Loucy (cell line): ENCODE measurements around the gene TMEM108.

Source experiments
- H2AFZ ChIP-seq: fragments of 200-600 bp; sonication (generic); 2 replicates; pipeline ENCODE4 v1.6.0; 2016; ENCODE audit warnings: antibody characterized with exemption, mild to moderate bottlenecking, low read length, moderate library complexity
- H3F3A ChIP-seq: fragments of 200-600 bp; 2 replicates; pipeline ENCODE4 v1.6.0; 2016; ENCODE audit warnings: antibody characterized with exemption, low read depth, mild to moderate bottlenecking
- H3K27me3 ChIP-seq: fragments of 200-600 bp; sonication (generic); 2 replicates; pipeline ENCODE4 v1.6.1; 2014; ENCODE audit warnings: low read length, mild to moderate bottlenecking; ENCODE audit not compliant: insufficient read depth, poor library complexity, severe bottlenecking
- H3K36me3 ChIP-seq: fragments of 200-600 bp; sonication (generic); 2 replicates; pipeline ENCODE4 v1.6.1; 2016; ENCODE audit warnings: low read length; ENCODE audit not compliant: insufficient read depth
- H3K4me1 ChIP-seq: fragments of 200-600 bp; sonication (generic); 2 replicates; pipeline ENCODE4 v1.5.1; 2014; ENCODE audit warnings: low read length, mild to moderate bottlenecking; ENCODE audit not compliant: insufficient read depth, poor library complexity, severe bottlenecking
- H3K4me2 ChIP-seq: fragments of 200-600 bp; sonication (generic); 2 replicates; pipeline ENCODE4 v1.6.0; 2014; ENCODE audit warnings: antibody characterized with exemption, low read length, low read depth, mild to moderate bottlenecking; ENCODE audit not compliant: poor library complexity, severe bottlenecking
- H3K4me3 ChIP-seq: fragments of 200-600 bp; sonication (generic); 2 replicates; pipeline ENCODE4 v1.5.1; 2014; ENCODE audit warnings: low read length, mild to moderate bottlenecking, mixed read lengths; ENCODE audit not compliant: poor library complexity, severe bottlenecking
- H3K79me2 ChIP-seq: fragments of 200-600 bp; sonication (generic); 2 replicates; pipeline ENCODE4 v1.6.1; 2014; ENCODE audit warnings: low read length; ENCODE audit not compliant: insufficient read depth
- H3K9ac ChIP-seq: fragments of 200-600 bp; sonication (generic); 2 replicates; pipeline ENCODE4 v1.6.0; 2014; ENCODE audit warnings: mild to moderate bottlenecking, low read depth, low read length, moderate library complexity; ENCODE audit not compliant: poor library complexity, severe bottlenecking
- H3K9me2 ChIP-seq: fragments of 200-600 bp; sonication (generic); replicated peaks from 2 replicates; pipeline ENCODE4 v1.6.1; 2016; ENCODE audit warnings: low read depth, low read length, mixed read lengths
- H3K9me3 ChIP-seq: fragments of 200-600 bp; sonication (generic); 2 replicates; pipeline ENCODE4 v1.6.1; 2014; ENCODE audit warnings: mild to moderate bottlenecking, antibody characterized with exemption, low read length, low read depth; ENCODE audit not compliant: insufficient read depth
- H4K20me1 ChIP-seq: fragments of 200-600 bp; sonication (generic); 2 replicates; pipeline ENCODE4 v1.6.0; 2014; ENCODE audit warnings: antibody characterized with exemption, low read length, mild to moderate bottlenecking; ENCODE audit not compliant: insufficient read depth, poor library complexity, severe bottlenecking
- EZH2phosphoT487 ChIP-seq: fragments of 200-600 bp; IDR thresholded peaks from 2 replicates; pipeline ENCODE4 v1.6.1; 2018; ENCODE audit warnings: antibody characterized with exemption, mild to moderate bottlenecking, moderate library complexity, borderline replicate concordance
- TF ChIP-seq, protein P1 (sequence below): fragments of 200-600 bp; sonication (generic); conservative IDR thresholded peaks from 2 replicates; pipeline ENCODE4 v1.5.1; 2014; ENCODE audit warnings: mild to moderate bottlenecking, antibody characterized with exemption, low read length

Gene TMEM108

DNA sequence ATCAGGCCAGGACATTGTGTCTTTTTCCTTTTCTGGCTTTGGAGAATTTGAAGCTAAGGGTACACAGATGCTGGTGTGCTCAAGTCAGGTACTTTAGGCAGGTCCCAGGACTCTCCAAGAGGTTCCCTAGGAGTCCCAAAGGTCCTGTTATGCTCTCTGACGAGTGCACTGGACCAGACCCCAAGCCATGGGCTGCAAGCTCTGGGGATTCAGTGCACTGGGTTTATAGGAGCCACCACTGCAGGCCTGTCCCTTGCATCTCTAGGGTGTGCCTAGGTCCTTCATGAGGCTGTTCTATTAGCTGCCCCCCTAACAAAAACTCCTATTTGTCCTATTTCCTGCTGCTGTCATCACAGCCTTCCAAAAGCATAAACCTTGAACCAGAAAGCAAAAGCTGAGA lies 329.8 kb downstream of the TMEM108 start:
- no peaks in the 10 kb centered on the region for H3K4me1 ChIP-seq
- no peak overlapping the region for H3K4me2 ChIP-seq
- TF ChIP-seq, protein P1, sequence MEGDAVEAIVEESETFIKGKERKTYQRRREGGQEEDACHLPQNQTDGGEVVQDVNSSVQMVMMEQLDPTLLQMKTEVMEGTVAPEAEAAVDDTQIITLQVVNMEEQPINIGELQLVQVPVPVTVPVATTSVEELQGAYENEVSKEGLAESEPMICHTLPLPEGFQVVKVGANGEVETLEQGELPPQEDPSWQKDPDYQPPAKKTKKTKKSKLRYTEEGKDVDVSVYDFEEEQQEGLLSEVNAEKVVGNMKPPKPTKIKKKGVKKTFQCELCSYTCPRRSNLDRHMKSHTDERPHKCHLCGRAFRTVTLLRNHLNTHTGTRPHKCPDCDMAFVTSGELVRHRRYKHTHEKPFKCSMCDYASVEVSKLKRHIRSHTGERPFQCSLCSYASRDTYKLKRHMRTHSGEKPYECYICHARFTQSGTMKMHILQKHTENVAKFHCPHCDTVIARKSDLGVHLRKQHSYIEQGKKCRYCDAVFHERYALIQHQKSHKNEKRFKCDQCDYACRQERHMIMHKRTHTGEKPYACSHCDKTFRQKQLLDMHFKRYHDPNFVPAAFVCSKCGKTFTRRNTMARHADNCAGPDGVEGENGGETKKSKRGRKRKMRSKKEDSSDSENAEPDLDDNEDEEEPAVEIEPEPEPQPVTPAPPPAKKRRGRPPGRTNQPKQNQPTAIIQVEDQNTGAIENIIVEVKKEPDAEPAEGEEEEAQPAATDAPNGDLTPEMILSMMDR: no peak
- no peak for TF ChIP-seq EZH2phosphoT487
- H3K9me3 ChIP-seq: no peaks in the 10 kb centered on the region
- no peaks in the 10 kb centered on the region for H3K27me3 ChIP-seq
- H3K36me3 ChIP-seq: no peaks in the 10 kb centered on the region
- no peaks in the 10 kb centered on the region for H3K9me2 ChIP-seq
- H2AFZ ChIP-seq: no peak overlapping the region
- no peaks in the 10 kb centered on the region for H3F3A ChIP-seq
- H3K9ac ChIP-seq: no peak overlapping the region
- no peak overlapping the region for H3K4me3 ChIP-seq
- no peaks in the 10 kb centered on the region for H4K20me1 ChIP-seq
- no peaks in the 10 kb centered on the region for H3K79me2 ChIP-seq

DNA sequence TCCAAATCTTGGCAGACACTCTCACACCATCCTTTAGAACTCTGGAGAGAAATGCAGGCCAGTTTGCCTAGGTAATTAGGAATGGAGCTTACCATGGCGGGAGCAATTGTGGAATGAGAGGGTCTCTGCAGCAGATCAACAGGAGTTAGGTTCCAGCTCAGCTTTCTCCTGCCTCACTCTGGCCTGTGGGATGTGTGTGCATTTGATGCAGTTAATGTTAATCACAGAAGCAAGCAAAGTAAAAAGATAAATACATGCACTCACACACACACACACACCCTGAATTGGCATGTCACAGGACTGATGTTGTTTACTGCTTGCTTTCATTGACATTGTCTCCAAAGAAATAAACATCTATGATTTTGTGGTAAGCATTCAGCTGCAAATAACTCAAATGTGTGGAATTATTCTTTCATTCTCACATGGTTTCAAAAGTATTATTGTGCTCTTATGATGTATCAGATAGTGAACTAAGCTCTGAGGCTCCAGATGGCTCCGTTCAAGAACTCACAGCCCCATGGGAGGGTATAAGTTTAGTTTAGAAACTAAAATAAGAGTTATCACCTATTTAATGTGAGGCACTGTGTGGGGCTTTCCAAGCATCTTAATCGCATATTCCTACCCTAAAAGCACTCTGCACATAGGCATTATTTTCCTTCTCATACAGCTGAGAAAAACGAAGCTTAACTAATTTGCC lies 330.3 kb downstream of the TMEM108 start:
- Histone ChIP-seq H3K9me2 (no peaks in the 10 kb centered on the region), H3K4me1 (no peaks in the 10 kb centered on the region), H3K9me3 (no peaks in the 10 kb centered on the region), H3K36me3 (no peaks in the 10 kb centered on the region), H3K4me2 (no peak overlapping the region), H3K9ac (no peak overlapping the region), H3K79me2 (no peaks in the 10 kb centered on the region), H3K27me3 (no peaks in the 10 kb centered on the region), H3K4me3 (no peak overlapping the region), H4K20me1 (no peaks in the 10 kb centered on the region), H2AFZ (no peak overlapping the region), H3F3A (no peaks in the 10 kb centered on the region)
- no peak for TF ChIP-seq EZH2phosphoT487
- TF ChIP-seq, protein P1: no peak

DNA sequence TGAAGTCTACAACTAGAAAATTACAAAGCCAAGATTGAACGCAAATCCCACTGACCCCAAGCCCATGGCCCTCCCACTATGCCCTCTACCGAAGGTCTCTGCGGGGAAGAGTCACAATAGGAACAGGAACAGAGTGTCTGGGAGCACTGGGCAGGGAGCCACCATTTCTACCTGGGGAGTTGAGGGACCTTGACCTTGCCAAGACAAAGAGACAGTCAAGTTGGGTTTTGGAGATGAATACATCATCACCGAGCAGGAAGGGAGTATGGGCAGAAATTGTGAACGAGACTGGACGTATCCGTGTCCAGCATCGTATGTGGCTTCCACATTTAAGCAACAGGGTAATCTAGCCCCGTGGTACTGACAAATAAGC lies 330.9 kb downstream of the TMEM108 start:
- Histone ChIP-seq H3K4me3 (no peak overlapping the region), H3K4me1 (no peaks in the 10 kb centered on the region), H3K4me2 (no peak overlapping the region), H2AFZ (no peak overlapping the region), H3K9ac (no peak overlapping the region), H3K9me2 (no peaks in the 10 kb centered on the region), H4K20me1 (no peaks in the 10 kb centered on the region), H3K27me3 (no peaks in the 10 kb centered on the region), H3K9me3 (no peaks in the 10 kb centered on the region), H3K79me2 (no peaks in the 10 kb centered on the region), H3F3A (no peaks in the 10 kb centered on the region), H3K36me3 (no peaks in the 10 kb centered on the region)
- TF ChIP-seq EZH2phosphoT487: no peak
- TF ChIP-seq, protein P1: no peak
